ENCODE data around the gene TGFB1I1. TPM values are rescaled to one million over a fixed set of nuclear protein-coding genes. Genes with fewer than 3 reads are reported as not detected.
"Not testable (repeated sequence)": the region's sequence is repeated elsewhere in the genome, so short reads cannot be mapped to it uniquely, and the experiment has no call there.

Gene TGFB1I1
- polyA plus RNA-seq, 1 donor = 36.6 TPM

- no peak for DNase-seq
These were observed 36.8 kb downstream of the TGFB1I1 start for GRCh38 chr16:31508706-31509195.

GRCh38 chr16:31513126-31513525 lies 41.2 kb downstream of the TGFB1I1 start:
- no peak for DNase-seq

GRCh38 chr16:31513884-31514283 lies 41.9 kb downstream of the TGFB1I1 start:
- no peak for DNase-seq

- no peak for DNase-seq
These were observed 45.9 kb downstream of the TGFB1I1 start for GRCh38 chr16:31517800-31518402.

- no peak for DNase-seq
These were observed 47.9 kb downstream of the TGFB1I1 start for GRCh38 chr16:31519759-31520431.

- no peak for DNase-seq
These were observed 49.4 kb downstream of the TGFB1I1 start for GRCh38 chr16:31521368-31521767.

GRCh38 chr16:31522071-31522470 lies 50.1 kb downstream of the TGFB1I1 start:
- no peak for DNase-seq

- DNase-seq = not testable (repeated sequence)
These were observed 51.8 kb downstream of the TGFB1I1 start for GRCh38 chr16:31523768-31524167.

GRCh38 chr16:31525113-31525512 lies 53.2 kb downstream of the TGFB1I1 start:
- DNase-seq = no peak

Other genes starting within 250 kb of the TGFB1I1 start
- 1.5 TPM for gene ITGAM, start 212.2 kb upstream of the TGFB1I1 start, polyA plus RNA-seq (ENCODE audit: insufficient read length)
- 0.53 TPM for gene ITGAX, start 117.0 kb upstream of the TGFB1I1 start, polyA plus RNA-seq (ENCODE audit: insufficient read length)
- gene ITGAD, start 78.8 kb upstream of the TGFB1I1 start, polyA plus RNA-seq (ENCODE audit: insufficient read length) = 0.52 TPM
- gene COX6A2, start 43.8 kb upstream of the TGFB1I1 start, polyA plus RNA-seq (ENCODE audit: insufficient read length) = 0.85 TPM
- 2.4 TPM for gene ZNF843, start 29.4 kb upstream of the TGFB1I1 start, polyA plus RNA-seq (ENCODE audit: insufficient read length)
- gene ARMC5, start 12.7 kb upstream of the TGFB1I1 start, polyA plus RNA-seq (ENCODE audit: insufficient read length) = 10.5 TPM
- gene SLC5A2, start 11.0 kb downstream of the TGFB1I1 start, polyA plus RNA-seq (ENCODE audit: insufficient read length) = 62.1 TPM
- gene RUSF1, start 36.2 kb downstream of the TGFB1I1 start, polyA plus RNA-seq (ENCODE audit: insufficient read length) = 77.8 TPM
- gene AHSP, start 55.7 kb downstream of the TGFB1I1 start, polyA plus RNA-seq (ENCODE audit: insufficient read length) = 3.0 TPM